WTC11 (cell line): ENCODE results near the gene B4GALT6. TPM values are rescaled to one million over a fixed set of nuclear protein-coding genes. Genes with fewer than 3 reads are reported as not detected.

Source experiments
- ATAC-seq: fragments of 200-7000 bp; cut with Tn5 transposase; 2 replicates; pipeline ENCODE4 v1.10.0; 2021; ENCODE audit warnings: mild to moderate bottlenecking, moderate library complexity
- CTCF ChIA-PET: fragments of 300-600 bp; sonication (Branson Sonifier 250); formaldehyde crosslinking; loops from one replicate; lab custom pipeline; 2021; ENCODE audit warnings: antibody characterized with exemption; lab: Charles Lee
- POLR2A ChIA-PET: fragments of 350-600 bp; sonication (Branson Sonifier 250); formaldehyde crosslinking; loops from one replicate; lab custom pipeline; 2021; ENCODE audit warnings: antibody characterized with exemption; lab: Charles Lee
- DNase-seq: peaks from one replicate; pipeline ENCODE4 v3.0.0; 2021; ENCODE audit warnings: low spot score
- H3K27ac Mint-ChIP-seq: 2 replicates; pipeline ENCODE4 v1.8.0; 2021; ENCODE audit warnings: mixed read lengths
- H3K27me3 Mint-ChIP-seq: 2 replicates; pipeline ENCODE4 v1.8.0; 2021; ENCODE audit warnings: low read depth, mild to moderate bottlenecking, moderate library complexity, mixed read lengths
- H3K36me3 Mint-ChIP-seq: 2 replicates; pipeline ENCODE4 v1.8.0; 2021; ENCODE audit warnings: mixed read lengths
- H3K4me1 Mint-ChIP-seq: 2 replicates; pipeline ENCODE4 v1.8.0; 2022; ENCODE audit warnings: mixed read lengths
- H3K4me3 Mint-ChIP-seq: 2 replicates; pipeline ENCODE4 v1.8.0; 2021; ENCODE audit warnings: mild to moderate bottlenecking, moderate library complexity, mixed read lengths
- H3K9me3 Mint-ChIP-seq: 2 replicates; pipeline ENCODE4 v1.8.0; 2021; ENCODE audit warnings: mixed read lengths
- AR ChIP-seq: fragments of 250-450 bp; sonication (Bioruptor Pico); IDR thresholded peaks from 2 replicates; pipeline ENCODE4 v1.9.0; 2021; ENCODE audit warnings: mild to moderate bottlenecking
- E2F5 ChIP-seq: sonication (generic); formaldehyde crosslinking; IDR thresholded peaks from 2 replicates; pipeline ENCODE4 v1.8.1; 2022; ENCODE audit warnings: mild to moderate bottlenecking, moderate library complexity, missing genetic modification reagents
- ETV6 ChIP-seq: sonication (generic); formaldehyde crosslinking; IDR thresholded peaks from 2 replicates; pipeline ENCODE4 v1.8.1; 2022; ENCODE audit warnings: mild to moderate bottlenecking, missing genetic modification reagents
- KAT7 ChIP-seq: sonication (generic); formaldehyde crosslinking; IDR thresholded peaks from 2 replicates; pipeline ENCODE4 v1.8.1; 2023; ENCODE audit warnings: missing genetic modification reagents, mild to moderate bottlenecking, borderline replicate concordance
- MXD4 ChIP-seq: fragments of 250-450 bp; sonication (Bioruptor Pico); IDR thresholded peaks from 2 replicates; pipeline ENCODE4 v1.8.0; 2021; ENCODE audit warnings: mild to moderate bottlenecking, moderate library complexity, borderline replicate concordance
- PRRX2 ChIP-seq: fragments of 250-450 bp; sonication (Bioruptor Pico); IDR thresholded peaks from 2 replicates; pipeline ENCODE4 v1.8.0; 2021; ENCODE audit warnings: mild to moderate bottlenecking
- RORB ChIP-seq: fragments of 250-450 bp; sonication (Bioruptor Pico); IDR thresholded peaks from 2 replicates; pipeline ENCODE4 v1.9.0; 2021; ENCODE audit warnings: mild to moderate bottlenecking
- SOX15 ChIP-seq: fragments of 250-450 bp; sonication (Bioruptor Pico); IDR thresholded peaks from 2 replicates; pipeline ENCODE4 v1.9.0; 2021; ENCODE audit warnings: mild to moderate bottlenecking
- SP1 ChIP-seq: sonication (generic); formaldehyde crosslinking; conservative IDR thresholded peaks from 2 replicates; pipeline ENCODE4 v1.8.1; 2022; ENCODE audit warnings: missing genetic modification reagents
- ZNF396 ChIP-seq: fragments of 250-450 bp; sonication (Bioruptor Pico); IDR thresholded peaks from 2 replicates; pipeline ENCODE4 v1.8.0; 2021; ENCODE audit warnings: mild to moderate bottlenecking, moderate library complexity, borderline replicate concordance
- total RNA-seq: library from RNA; stranded (reverse); gene quantifications from 3 replicates; pipeline ENCODE4 v1.2.3, GENCODE V29; 2021
- TF ChIP-seq, protein P1 (sequence below): fragments of 250-450 bp; sonication (Bioruptor Pico); conservative IDR thresholded peaks from 2 replicates; pipeline ENCODE4 v1.9.0; 2021; ENCODE audit warnings: mild to moderate bottlenecking
- TF ChIP-seq, protein P2 (sequence below): fragments of 250-450 bp; sonication (Bioruptor Pico); IDR thresholded peaks from 2 replicates; pipeline ENCODE4 v1.9.0; 2021; ENCODE audit warnings: mild to moderate bottlenecking, borderline replicate concordance
- TF ChIP-seq, protein P3 (sequence below): sonication (generic); formaldehyde crosslinking; IDR thresholded peaks from 2 replicates; pipeline ENCODE4 v1.8.1; 2023; ENCODE audit warnings: mild to moderate bottlenecking, moderate library complexity, missing genetic modification reagents

B4GALT6 gene
- total RNA-seq, 1 experiment from 2014 or later = 50.6 TPM

DNA sequence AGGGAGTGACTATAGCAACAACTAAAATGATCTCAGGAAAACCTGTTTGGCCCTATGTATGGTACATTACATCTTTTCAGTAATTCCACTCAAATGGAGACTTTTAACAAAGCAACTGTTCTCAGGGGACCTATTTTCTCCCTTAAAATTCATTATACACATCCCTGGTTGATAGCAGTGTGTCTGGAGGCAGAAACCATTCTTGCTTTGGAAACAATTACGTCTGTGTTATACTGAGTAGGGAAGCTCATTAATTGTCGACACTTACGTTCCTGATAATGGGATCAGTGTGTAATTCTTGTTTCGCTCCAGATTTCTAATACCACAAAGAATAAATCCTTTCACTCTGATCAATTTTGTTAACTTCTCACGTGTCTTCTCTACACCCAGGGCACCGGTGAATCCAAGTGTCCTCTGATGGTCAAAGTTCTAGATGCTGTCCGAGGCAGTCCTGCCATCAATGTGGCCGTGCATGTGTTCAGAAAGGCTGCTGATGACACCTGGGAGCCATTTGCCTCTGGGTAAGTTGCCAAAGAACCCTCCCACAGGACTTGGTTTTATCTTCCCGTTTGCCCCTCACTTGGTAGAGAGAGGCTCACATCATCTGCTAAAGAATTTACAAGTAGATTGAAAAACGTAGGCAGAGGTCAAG is 91.7 kb downstream of the B4GALT6 start:
- no peak for TF ChIP-seq ZNF396 (CRISPR knock-in tag)
- Mint-ChIP-seq H3K27me3 (no peaks in the 10 kb centered on the region; the same call in 1 of the 2 replicates), H3K4me1 (peaks cover 7% of the 10 kb centered on the region), H3K27ac (no peak overlapping the region), H3K9me3 (peaks cover 3% of the 10 kb centered on the region), H3K4me3 (no peak overlapping the region), H3K36me3 (no peaks in the 10 kb centered on the region)
- no peak for DNase-seq
- POLR2A ChIA-PET = no interaction called here
- ATAC-seq = no peak
- CTCF ChIA-PET = interaction anchor here (2.3 kb wide), 1 partner anchor 18 kb away, joined by 7 read pairs; no protein-coding TSS in a partner anchor

GRCh38 chr18:31591628-31592027 is 92.8 kb downstream of the B4GALT6 start, which contains the start of gene TTR:
TSS of gene TTR (plus strand) at chr18:31591877. CDS start at chr18:31591903, 26 bp downstream.
- Mint-ChIP-seq H3K4me1 (peaks cover 10% of the 10 kb centered on the region), H3K36me3 (no peaks in the 10 kb centered on the region), H3K4me3 (no peak within 1 kb of the TSS), H3K27me3 (no peaks in the 10 kb centered on the region; the same call in 1 of the 2 replicates), H3K27ac (0 out of 2 replicates have a peak within 1 kb of the TSS, but pooled peaks have one; percentile 38), H3K9me3 (peaks cover 2% of the 10 kb centered on the region)
- CTCF ChIA-PET = no interaction called here
- TF ChIP-seq ETV6 (CRISPR knock-in tag) (no peak), SP1 (CRISPR knock-in tag) (no peak), AR (CRISPR knock-in tag) (no peak), PRRX2 (CRISPR knock-in tag) (no peak)
- TF ChIP-seq, protein P1, sequence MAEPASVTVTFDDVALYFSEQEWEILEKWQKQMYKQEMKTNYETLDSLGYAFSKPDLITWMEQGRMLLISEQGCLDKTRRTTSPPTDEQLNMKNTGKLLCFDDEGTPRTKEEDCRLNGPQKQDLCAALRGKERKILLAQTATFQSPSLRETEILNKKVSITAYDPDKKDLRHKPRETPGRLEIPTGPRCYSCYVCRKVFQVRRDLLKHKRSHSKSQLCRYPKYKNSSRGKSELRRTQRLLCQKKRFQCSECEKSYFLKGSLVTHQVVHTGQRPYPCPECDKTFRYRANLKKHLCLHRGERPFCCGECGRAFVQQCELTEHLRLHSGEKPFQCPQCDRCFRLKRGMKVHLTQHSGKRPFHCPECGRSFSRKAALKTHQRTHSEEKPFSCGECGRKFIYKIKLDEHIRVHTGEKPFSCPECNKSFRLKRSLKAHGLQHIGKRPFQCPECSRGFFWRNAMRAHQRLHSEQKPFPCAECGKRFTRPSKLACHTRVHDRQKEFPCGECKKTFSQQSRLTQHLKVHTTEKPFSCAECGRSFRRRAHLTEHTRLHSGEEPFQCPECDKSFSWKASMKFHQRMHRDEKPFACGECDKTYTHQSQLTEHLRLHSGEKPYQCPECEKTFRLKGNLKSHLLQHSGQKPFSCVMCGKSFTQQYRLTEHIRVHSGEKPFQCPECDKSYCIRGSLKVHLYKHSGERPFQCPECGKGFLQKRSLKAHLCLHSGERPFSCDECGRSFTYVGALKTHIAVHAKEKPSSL (CRISPR knock-in tag) = no peak
- TF ChIP-seq, protein P2, sequence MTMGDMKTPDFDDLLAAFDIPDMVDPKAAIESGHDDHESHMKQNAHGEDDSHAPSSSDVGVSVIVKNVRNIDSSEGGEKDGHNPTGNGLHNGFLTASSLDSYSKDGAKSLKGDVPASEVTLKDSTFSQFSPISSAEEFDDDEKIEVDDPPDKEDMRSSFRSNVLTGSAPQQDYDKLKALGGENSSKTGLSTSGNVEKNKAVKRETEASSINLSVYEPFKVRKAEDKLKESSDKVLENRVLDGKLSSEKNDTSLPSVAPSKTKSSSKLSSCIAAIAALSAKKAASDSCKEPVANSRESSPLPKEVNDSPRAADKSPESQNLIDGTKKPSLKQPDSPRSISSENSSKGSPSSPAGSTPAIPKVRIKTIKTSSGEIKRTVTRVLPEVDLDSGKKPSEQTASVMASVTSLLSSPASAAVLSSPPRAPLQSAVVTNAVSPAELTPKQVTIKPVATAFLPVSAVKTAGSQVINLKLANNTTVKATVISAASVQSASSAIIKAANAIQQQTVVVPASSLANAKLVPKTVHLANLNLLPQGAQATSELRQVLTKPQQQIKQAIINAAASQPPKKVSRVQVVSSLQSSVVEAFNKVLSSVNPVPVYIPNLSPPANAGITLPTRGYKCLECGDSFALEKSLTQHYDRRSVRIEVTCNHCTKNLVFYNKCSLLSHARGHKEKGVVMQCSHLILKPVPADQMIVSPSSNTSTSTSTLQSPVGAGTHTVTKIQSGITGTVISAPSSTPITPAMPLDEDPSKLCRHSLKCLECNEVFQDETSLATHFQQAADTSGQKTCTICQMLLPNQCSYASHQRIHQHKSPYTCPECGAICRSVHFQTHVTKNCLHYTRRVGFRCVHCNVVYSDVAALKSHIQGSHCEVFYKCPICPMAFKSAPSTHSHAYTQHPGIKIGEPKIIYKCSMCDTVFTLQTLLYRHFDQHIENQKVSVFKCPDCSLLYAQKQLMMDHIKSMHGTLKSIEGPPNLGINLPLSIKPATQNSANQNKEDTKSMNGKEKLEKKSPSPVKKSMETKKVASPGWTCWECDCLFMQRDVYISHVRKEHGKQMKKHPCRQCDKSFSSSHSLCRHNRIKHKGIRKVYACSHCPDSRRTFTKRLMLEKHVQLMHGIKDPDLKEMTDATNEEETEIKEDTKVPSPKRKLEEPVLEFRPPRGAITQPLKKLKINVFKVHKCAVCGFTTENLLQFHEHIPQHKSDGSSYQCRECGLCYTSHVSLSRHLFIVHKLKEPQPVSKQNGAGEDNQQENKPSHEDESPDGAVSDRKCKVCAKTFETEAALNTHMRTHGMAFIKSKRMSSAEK (CRISPR knock-in tag) = no peak
- ATAC-seq (no peak), DNase-seq (no peak)
- POLR2A ChIA-PET = no interaction called here

- no peak for ATAC-seq
- TF ChIP-seq, protein P1 (CRISPR knock-in tag) = no peak
- TF ChIP-seq KAT7 (no peak), SOX15 (no peak), RORB (CRISPR knock-in tag) (no peak), E2F5 (CRISPR knock-in tag) (no peak), MXD4 (CRISPR knock-in tag) (no peak)
- TF ChIP-seq, protein P3, sequence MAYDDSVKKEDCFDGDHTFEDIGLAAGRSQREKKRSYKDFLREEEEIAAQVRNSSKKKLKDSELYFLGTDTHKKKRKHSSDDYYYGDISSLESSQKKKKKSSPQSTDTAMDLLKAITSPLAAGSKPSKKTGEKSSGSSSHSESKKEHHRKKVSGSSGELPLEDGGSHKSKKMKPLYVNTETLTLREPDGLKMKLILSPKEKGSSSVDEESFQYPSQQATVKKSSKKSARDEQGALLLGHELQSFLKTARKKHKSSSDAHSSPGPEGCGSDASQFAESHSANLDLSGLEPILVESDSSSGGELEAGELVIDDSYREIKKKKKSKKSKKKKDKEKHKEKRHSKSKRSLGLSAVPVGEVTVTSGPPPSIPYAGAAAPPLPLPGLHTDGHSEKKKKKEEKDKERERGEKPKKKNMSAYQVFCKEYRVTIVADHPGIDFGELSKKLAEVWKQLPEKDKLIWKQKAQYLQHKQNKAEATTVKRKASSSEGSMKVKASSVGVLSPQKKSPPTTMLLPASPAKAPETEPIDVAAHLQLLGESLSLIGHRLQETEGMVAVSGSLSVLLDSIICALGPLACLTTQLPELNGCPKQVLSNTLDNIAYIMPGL = no peak
Observed at GRCh38 chr18:31591113-31591512, 93.3 kb downstream of the B4GALT6 start.

More at GRCh38 chr18:31591113-31591512, 93.3 kb downstream of the B4GALT6 start:
- Mint-ChIP-seq H3K4me1 (peaks cover 10% of the 10 kb centered on the region), H3K27ac (no peak overlapping the region), H3K9me3 (no peaks in the 10 kb centered on the region), H3K27me3 (no peaks in the 10 kb centered on the region; the same call in 1 of the 2 replicates), H3K36me3 (no peaks in the 10 kb centered on the region), H3K4me3 (no peak overlapping the region)
- ChIA-PET CTCF (interaction anchor here (0.6 kb wide), 1 partner anchor 94 kb away, joined by 6 read pairs; no protein-coding TSS in a partner anchor), POLR2A (no interaction called here)
- no peak for DNase-seq
